K562 (cell line): ENCODE data around the gene JMY. TPM values are rescaled to one million over a fixed set of nuclear protein-coding genes. Genes with fewer than 3 reads are reported as not detected.

Experiments
- ATAC-seq: fragments of 200-7000 bp; cut with Tn5 transposase; 3 replicates; pipeline ENCODE4 v1.9.1; 2020; ENCODE audit warnings: moderate library complexity
- BruUV-seq: library from RNA; stranded (reverse); fragments of 400-500 nt; replicated peaks from 2 replicates; lab custom pipeline; 2021; lab: Mats Ljungman, UMichigan
- CTCF ChIA-PET: fragments of 300-600 bp; formaldehyde crosslinking; extraction: SDS; loops from one replicate; lab custom pipeline; 2021; ENCODE audit warnings: low intra/inter-chr PET ratio; lab: Yijun Ruan, JAX
- POLR2A ChIA-PET: fragments of 300-600, 350-650 bp; sonication (Branson Sonifier 250); formaldehyde crosslinking; extraction: SDS; loops from one replicate; lab custom pipeline; 2021; ENCODE audit warnings: antibody characterized with exemption, inconsistent platforms; lab: Yijun Ruan, JAX
- DNase-seq, 4 experiments: peaks; one replicate each; pipeline versions ENCODE4 v3.0.0 to v3.0.0-alpha.2; 2011 to 2018; ENCODE audit warnings: low spot score in 3 of 4, mixed read lengths in 3 of 4; ENCODE audit errors: extremely low read depth in 1 of 4
- FAIRE-seq: peaks from 2 replicates; lab custom pipeline; 2011; peaks lifted over from hg19 to GRCh38; lab: Jason Lieb, UNC
- H2AFZ ChIP-seq: 2 replicates; pipeline ENCODE4 v1.6.0; 2011; ENCODE audit warnings: low read depth, low read length, control low read depth, inconsistent platforms
- H3K27ac ChIP-seq: fragments of 200-600 bp; 3 replicates; pipeline ENCODE4 v1.8.0; 2011; ENCODE audit warnings: low read depth, mild to moderate bottlenecking, control low read depth, inconsistent platforms, low read length, moderate library complexity, mixed read lengths; ENCODE audit errors: extremely low read depth
- H3K27me3 ChIP-seq, 2 experiments: fragments of 300-600 bp in 1 of 2; 2 replicates in 1 of 2; 3 replicates in 1 of 2; pipeline versions ENCODE4 v1.6.0 to v1.8.0; 2011; ENCODE audit warnings: inconsistent platforms in 2 of 2, low read length in 2 of 2, mild to moderate bottlenecking in 1 of 2, mixed read lengths in 1 of 2, moderate library complexity in 1 of 2; ENCODE audit not compliant: control insufficient read depth in 2 of 2, insufficient read depth in 2 of 2
- H3K36me3 ChIP-seq: fragments of 300-600 bp; 3 replicates; pipeline ENCODE4 v1.8.0; 2011; ENCODE audit warnings: mild to moderate bottlenecking, low read length, inconsistent platforms; ENCODE audit not compliant: control insufficient read depth, insufficient read depth
- H3K4me1 ChIP-seq, 2 experiments: fragments of 200-600 bp in 1 of 2; replicated peaks in 1 of 2; 2 replicates in 1 of 2; 3 replicates in 1 of 2; pipeline versions ENCODE4 v1.5.1 to v1.8.0; 2011; ENCODE audit warnings: inconsistent platforms in 2 of 2, low read length in 2 of 2, mild to moderate bottlenecking in 1 of 2, mixed read lengths in 1 of 2, moderate library complexity in 1 of 2; ENCODE audit not compliant: control insufficient read depth in 2 of 2, insufficient read depth in 2 of 2
- H3K4me2 ChIP-seq: 2 replicates; pipeline ENCODE4 v1.6.1; 2011; ENCODE audit warnings: low read length, control low read depth, inconsistent platforms, mixed read lengths; ENCODE audit not compliant: insufficient read depth
- H3K4me3 ChIP-seq: fragments of 200-600 bp; sonication (generic), shearing (Covaris generic); 2 replicates; pipeline ENCODE4 v1.5.1; 2016; ENCODE audit warnings: control low read depth, inconsistent platforms
- H3K79me2 ChIP-seq: fragments of 200-600 bp; 3 replicates; pipeline ENCODE4 v1.8.0; 2011; ENCODE audit warnings: low read length, inconsistent platforms; ENCODE audit not compliant: control insufficient read depth, insufficient read depth
- H3K9ac ChIP-seq, 2 experiments: 2 replicates each; pipeline versions ENCODE4 v1.6.0 to v1.6.1; 2011; ENCODE audit warnings: low read depth in 2 of 2, low read length in 2 of 2, control low read depth in 1 of 2, inconsistent platforms in 1 of 2, mild to moderate bottlenecking in 1 of 2, mixed read lengths in 1 of 2; ENCODE audit not compliant: insufficient read depth in 1 of 2
- H3K9me1 ChIP-seq: one replicate; pipeline ENCODE4 v1.6.0; 2011; ENCODE audit warnings: inconsistent platforms, mild to moderate bottlenecking, low read length, moderate library complexity; ENCODE audit not compliant: control insufficient read depth, insufficient read depth
- H3K9me3 ChIP-seq: replicated peaks from 2 replicates; pipeline ENCODE4 v1.5.1; 2011; ENCODE audit warnings: low read depth, low read length, inconsistent platforms; ENCODE audit not compliant: control insufficient read depth, insufficient read depth
- H4K20me1 ChIP-seq: replicated peaks from 2 replicates; pipeline ENCODE4 v1.6.1; 2011; ENCODE audit warnings: low read length, inconsistent platforms, mixed read lengths; ENCODE audit not compliant: control insufficient read depth, insufficient read depth
- BACH1 ChIP-seq: fragments of 200-800 bp; sonication (Bioruptor generic); IDR thresholded peaks from 2 replicates; pipeline ENCODE4 v1.6.1; 2016; ENCODE audit warnings: missing genetic modification characterization, missing compliant biosample characterization
- GATA2 ChIP-seq: sonication (generic); formaldehyde crosslinking; IDR thresholded peaks from 2 replicates; pipeline ENCODE4 v1.4.0; 2020; ENCODE audit warnings: mild to moderate bottlenecking, missing genetic modification reagents
- ILK ChIP-seq: fragments of 450-650 bp; IDR thresholded peaks from 2 replicates; pipeline ENCODE4 v1.6.1; 2016; ENCODE audit warnings: missing genetic modification characterization, low read depth, mild to moderate bottlenecking, missing compliant biosample characterization, moderate library complexity, borderline replicate concordance
- NELFE ChIP-seq: IDR thresholded peaks from 2 replicates; pipeline ENCODE4 v1.6.1; 2011; ENCODE audit warnings: mild to moderate bottlenecking; ENCODE audit not compliant: insufficient read depth, insufficient read length
- NFE2L1 ChIP-seq: fragments of 450-650 bp; IDR thresholded peaks from 2 replicates; pipeline ENCODE4 v1.6.1; 2016; ENCODE audit warnings: missing genetic modification characterization, low read depth, mild to moderate bottlenecking, missing compliant biosample characterization, moderate library complexity, borderline replicate concordance
- NRF1 ChIP-seq, 2 experiments: fragments of 450-650 bp; IDR thresholded peaks in 1 of 2; conservative IDR thresholded peaks in 1 of 2; 2 replicates each; pipeline ENCODE4 v1.6.1; 2014; ENCODE audit warnings: mild to moderate bottlenecking in 2 of 2
- POLR2AphosphoS2 ChIP-seq: IDR thresholded peaks from 2 replicates; pipeline ENCODE4 v1.6.1; 2012; ENCODE audit warnings: low read length, improper control_type of control experiment
- RBM14 ChIP-seq: fragments of 200-400 bp; formaldehyde crosslinking; IDR thresholded peaks from 2 replicates; pipeline ENCODE4 v1.6.1; 2018; ENCODE audit warnings: low read depth, mild to moderate bottlenecking, low read length, moderate library complexity, borderline replicate concordance; ENCODE audit not compliant: insufficient read depth
- SAFB2 ChIP-seq: fragments of 200-400 bp; formaldehyde crosslinking; IDR thresholded peaks from 2 replicates; pipeline ENCODE4 v1.6.1; 2018; ENCODE audit warnings: borderline replicate concordance, low read length, low read depth, moderate library complexity; ENCODE audit not compliant: severe bottlenecking
- ZKSCAN8 ChIP-seq: fragments of 200-800 bp; sonication (Bioruptor generic); IDR thresholded peaks from 2 replicates; pipeline ENCODE4 v1.6.1; 2016; ENCODE audit warnings: missing genetic modification characterization, missing compliant biosample characterization
- ZNF398 ChIP-seq: fragments of 250-450 bp; sonication (Bioruptor Pico); IDR thresholded peaks from 2 replicates; pipeline ENCODE4 v1.8.0; 2021; ENCODE audit warnings: moderate library complexity, mild to moderate bottlenecking, inconsistent platforms
- WGBS: fragments of 100-300 bp; shearing (Covaris generic); methylation state at CpG from one replicate; pipeline ENCODE4 v1.1.6; 2016; ENCODE audit warnings: low coverage, mixed read lengths; ENCODE audit not compliant: insufficient coverage; ENCODE audit errors: missing lambda C conversion rate; 5-methylcytosine and 5-hydroxymethylcytosine counted together
- in situ Hi-C: fragments of 300-500 bp; cut with MboI; formaldehyde crosslinking; loops from 4 replicates; pipeline ENCODE4 v1.15.0; 2018; ENCODE audit warnings: inconsistent platforms, mixed read lengths
- intact Hi-C: fragments of 100-400 bp; cut with micrococcal nuclease; formaldehyde crosslinking; loops from 2 replicates; pipeline ENCODE4 v1.14.2; 2022
- polyA plus RNA-seq, 8 experiments: library from polyadenylated mRNA; depleted of rRNA in 4 of 8; stranded (reverse) in 5 of 8; unstranded in 3 of 8; fragments of >200 nt; fragmentation: Nextera tagmentation in 2 of 8; fragmentation: Illumina TruSeq in 1 of 8; extraction: Ambion mirVana in 2 of 8; extraction: Trizol in 1 of 8; gene quantifications; 2 replicates each; pipeline versions ENCODE4 v1.2.1 to v1.2.3, GENCODE V29; 2011 to 2014; ENCODE audit warnings: inconsistent platforms in 1 of 8, missing spikeins in 1 of 8
- total RNA-seq, 7 experiments: library from RNA; depleted of rRNA in 6 of 7; stranded (reverse); fragments of >200 nt in 6 of 7; fragmentation: Illumina TruSeq in 2 of 7; extraction: Trizol in 2 of 7; gene quantifications; 2 replicates each; pipeline versions ENCODE4 v1.2.1 to v1.2.3, GENCODE V29; 2011 to 2021; ENCODE audit warnings: low replicate concordance in 1 of 7
- TF ChIP-seq, protein P1 (sequence below): sonication (generic); formaldehyde crosslinking; IDR thresholded peaks from 2 replicates; pipeline ENCODE4 v1.8.0; 2023; ENCODE audit warnings: mild to moderate bottlenecking, missing genetic modification reagents

Gene JMY
- total and polyA plus RNA-seq, 9 of the 15 experiments (the other 6 are each of a cell fraction or from before 2014, with no cell fraction given) = 1.1 to 5.5 (median 3.7) TPM

GRCh38 chr5:79206541-79206940, 29.4 kb upstream of the JMY start:
- no peaks in the 10 kb centered on the region for H3K9me1 ChIP-seq
- FAIRE-seq = no peak
- BruUV-seq = no TSS peak
- POLR2A ChIA-PET = no interaction called here
- no peaks in the 10 kb centered on the region for H3K79me2 ChIP-seq
- H3K9me3 ChIP-seq = no peaks in the 10 kb centered on the region
- no peak overlapping the region for H2AFZ ChIP-seq
- no peak overlapping the region for H3K4me2 ChIP-seq
- no peak overlapping the region for H3K9ac ChIP-seq
- no peak for ATAC-seq
- H3K4me3 ChIP-seq = no peak overlapping the region
- peaks cover 0 to 6% of the 10 kb centered on the region in 2 experiments; a peak in 2 of 5 replicates for H3K27me3 ChIP-seq
- intact Hi-C loops (no loop called here), in situ Hi-C loops (no loop called here)
- H4K20me1 ChIP-seq = no peaks in the 10 kb centered on the region
- CTCF ChIA-PET = no interaction called here
- no peak overlapping the region for H3K27ac ChIP-seq
- H3K36me3 ChIP-seq = no peaks in the 10 kb centered on the region
- TF ChIP-seq NELFE (no peak), NFE2L1 (tag) (no peak), NRF1 (conservative IDR thresholded peaks at IDR 0.05 in 1 of 2, IDR thresholded peaks at IDR 0.05 in 1 of 2) (no peak), POLR2AphosphoS2 (no peak), SAFB2 (no peak), ILK (no peak), GATA2 (CRISPR knock-in tag) (no peak), ZKSCAN8 (CRISPR knock-in tag) (no peak), ZNF398 (no peak), RBM14 (no peak), BACH1 (no peak)
- TF ChIP-seq, protein P1, sequence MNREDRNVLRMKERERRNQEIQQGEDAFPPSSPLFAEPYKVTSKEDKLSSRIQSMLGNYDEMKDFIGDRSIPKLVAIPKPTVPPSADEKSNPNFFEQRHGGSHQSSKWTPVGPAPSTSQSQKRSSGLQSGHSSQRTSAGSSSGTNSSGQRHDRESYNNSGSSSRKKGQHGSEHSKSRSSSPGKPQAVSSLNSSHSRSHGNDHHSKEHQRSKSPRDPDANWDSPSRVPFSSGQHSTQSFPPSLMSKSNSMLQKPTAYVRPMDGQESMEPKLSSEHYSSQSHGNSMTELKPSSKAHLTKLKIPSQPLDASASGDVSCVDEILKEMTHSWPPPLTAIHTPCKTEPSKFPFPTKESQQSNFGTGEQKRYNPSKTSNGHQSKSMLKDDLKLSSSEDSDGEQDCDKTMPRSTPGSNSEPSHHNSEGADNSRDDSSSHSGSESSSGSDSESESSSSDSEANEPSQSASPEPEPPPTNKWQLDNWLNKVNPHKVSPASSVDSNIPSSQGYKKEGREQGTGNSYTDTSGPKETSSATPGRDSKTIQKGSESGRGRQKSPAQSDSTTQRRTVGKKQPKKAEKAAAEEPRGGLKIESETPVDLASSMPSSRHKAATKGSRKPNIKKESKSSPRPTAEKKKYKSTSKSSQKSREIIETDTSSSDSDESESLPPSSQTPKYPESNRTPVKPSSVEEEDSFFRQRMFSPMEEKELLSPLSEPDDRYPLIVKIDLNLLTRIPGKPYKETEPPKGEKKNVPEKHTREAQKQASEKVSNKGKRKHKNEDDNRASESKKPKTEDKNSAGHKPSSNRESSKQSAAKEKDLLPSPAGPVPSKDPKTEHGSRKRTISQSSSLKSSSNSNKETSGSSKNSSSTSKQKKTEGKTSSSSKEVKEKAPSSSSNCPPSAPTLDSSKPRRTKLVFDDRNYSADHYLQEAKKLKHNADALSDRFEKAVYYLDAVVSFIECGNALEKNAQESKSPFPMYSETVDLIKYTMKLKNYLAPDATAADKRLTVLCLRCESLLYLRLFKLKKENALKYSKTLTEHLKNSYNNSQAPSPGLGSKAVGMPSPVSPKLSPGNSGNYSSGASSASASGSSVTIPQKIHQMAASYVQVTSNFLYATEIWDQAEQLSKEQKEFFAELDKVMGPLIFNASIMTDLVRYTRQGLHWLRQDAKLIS (CRISPR knock-in tag) = no peak
- TF ChIP-seq, all 486 proteins: peak for 0
- DNase-seq = no peak
- 25% methylated on average over 3 of the region's 3 CpGs for WGBS
- H3K4me1 ChIP-seq = no peaks in the 10 kb centered on the region
